ENCODE results near the gene INSYN2B. TPM values are rescaled to one million over a fixed set of nuclear protein-coding genes. Genes with fewer than 3 reads are reported as not detected.

INSYN2B gene
- total and polyA plus RNA-seq, 10 donors, result 0.09 to 5.5 (median 1.1) TPM

- Histone ChIP-seq H3K27me3 (replicated peaks in 1 of 7) (no peaks in the 10 kb centered on the region), H3K4me1 (peaks cover 0 to 4% (median 0%) of the 10 kb centered on the region in 6 donors), H3K4me3 (no peak overlapping the region), H3K27ac (no peak overlapping the region), H3K36me3 (peaks cover 0 to 22% (median 0%) of the 10 kb centered on the region in 6 donors), H3K9me3 (no peaks in the 10 kb centered on the region)
- 80 to 96% (median 84%) methylated on average over 2 of the region's 2 CpGs for WGBS, 5 donors
- intact Hi-C loops (cut with DNase I; ENCODE audit: low total_unique reads), result no loop called here
- no peak for DNase-seq
- TF ChIP-seq POLR2A (IDR thresholded peaks at IDR 0.05), result no peak
- TF ChIP-seq CTCF (IDR thresholded peaks at IDR 0.05 in 8 of 11, conservative IDR thresholded peaks at IDR 0.05 in 3 of 11), result no peak
- TF ChIP-seq POLR2AphosphoS5 (IDR thresholded peaks at IDR 0.05), result no peak
These were observed 66.8 kb downstream of the INSYN2B start for GRCh38 chr5:169913479-169913878.

GRCh38 chr5:169911448-169912212, 68.7 kb downstream of the INSYN2B start:
- intact Hi-C loops (cut with DNase I; ENCODE audit: low total_unique reads), result no loop called here
- Histone ChIP-seq H3K27me3 (replicated peaks in 1 of 7) (no peaks in the 10 kb centered on the region), H3K4me3 (no peak overlapping the region), H3K27ac (no peak overlapping the region), H3K9me3 (no peaks in the 10 kb centered on the region), H3K36me3 (peaks cover 0 to 22% (median 2%) of the 10 kb centered on the region in 6 donors), H3K4me1 (no peaks in the 10 kb centered on the region)
- 83 to 97% (median 88%) methylated on average over 4 of the region's 4 CpGs for WGBS, 5 donors
- no peak for DNase-seq
- TF ChIP-seq POLR2A (IDR thresholded peaks at IDR 0.05), result no peak
- no peak for TF ChIP-seq CTCF (IDR thresholded peaks at IDR 0.05 in 8 of 11, conservative IDR thresholded peaks at IDR 0.05 in 3 of 11)
- TF ChIP-seq POLR2AphosphoS5 (IDR thresholded peaks at IDR 0.05), result no peak

GRCh38 chr5:169910393-169910792, 69.9 kb downstream of the INSYN2B start:
- H3K27me3 ChIP-seq (replicated peaks in 1 of 7), result no peaks in the 10 kb centered on the region
- peaks cover 0 to 16% (median 0%) of the 10 kb centered on the region in 6 donors for H3K36me3 ChIP-seq
- DNase-seq, result no peak
- no peak overlapping the region for H3K27ac ChIP-seq
- intact Hi-C loops (cut with DNase I; ENCODE audit: low total_unique reads), result no loop called here
- H3K4me1 ChIP-seq, result no peaks in the 10 kb centered on the region
- TF ChIP-seq POLR2AphosphoS5 (IDR thresholded peaks at IDR 0.05) (no peak), POLR2A (IDR thresholded peaks at IDR 0.05) (no peak), CTCF (IDR thresholded peaks at IDR 0.05 in 8 of 11, conservative IDR thresholded peaks at IDR 0.05 in 3 of 11) (no peak)
- no peaks in the 10 kb centered on the region for H3K9me3 ChIP-seq
- WGBS, 5 donors, result 88 to 97% (median 93%) methylated on average over 5 of the region's 5 CpGs
- no peak overlapping the region for H3K4me3 ChIP-seq

DNA sequence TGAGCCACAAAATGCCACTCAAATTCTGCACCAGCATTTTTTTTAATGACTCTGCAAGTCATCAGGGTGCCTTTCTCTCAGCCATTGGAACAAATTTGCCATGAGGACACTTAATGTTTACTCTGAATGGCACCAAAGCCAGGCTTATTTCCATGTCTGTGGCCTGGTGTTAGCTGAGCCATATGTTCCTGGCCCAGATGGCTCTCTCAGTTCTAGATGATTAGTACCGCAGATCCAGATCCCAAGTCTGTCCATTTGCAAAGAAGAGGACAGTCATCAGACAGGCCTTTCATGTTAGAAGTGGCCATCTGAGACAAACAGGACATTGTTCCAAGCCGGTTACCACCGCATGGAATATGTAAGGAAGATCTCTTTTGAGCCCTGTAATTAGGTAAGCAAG, 70.3 kb downstream of the INSYN2B start:
- WGBS, 5 donors, result 82 to 98% (median 95%) methylated on average over 3 of the region's 3 CpGs
- no peak overlapping the region for H3K4me3 ChIP-seq
- intact Hi-C loops (cut with DNase I; ENCODE audit: low total_unique reads), result no loop called here
- TF ChIP-seq CTCF (IDR thresholded peaks at IDR 0.05 in 8 of 11, conservative IDR thresholded peaks at IDR 0.05 in 3 of 11) (no peak), POLR2A (IDR thresholded peaks at IDR 0.05) (no peak)
- peaks cover 0 to 16% (median 0%) of the 10 kb centered on the region in 6 donors for H3K36me3 ChIP-seq
- no peak for DNase-seq
- H3K4me1 ChIP-seq, result no peaks in the 10 kb centered on the region
- no peaks in the 10 kb centered on the region for H3K9me3 ChIP-seq
- H3K27me3 ChIP-seq (replicated peaks in 1 of 7), result no peaks in the 10 kb centered on the region
- no peak overlapping the region for H3K27ac ChIP-seq

All from spleen (tissue), 11 donors.